ENCODE results near the gene GKN2. TPM values are rescaled to one million over a fixed set of nuclear protein-coding genes. Genes with fewer than 3 reads are reported as not detected.

The GKN2 gene
- total RNA-seq, 1 experiment from 2014 or later: not detected

- Histone ChIP-seq H3K4me1 (replicated peaks; ENCODE audit: insufficient read depth) (no peaks in the 10 kb centered on the region), H3K9me2 (ENCODE audit: insufficient read depth) (no peaks in the 10 kb centered on the region), H3F3A (ENCODE audit: insufficient read depth, low read depth) (no peaks in the 10 kb centered on the region), H2AFZ (no peak overlapping the region), H3K4me3 (no peak overlapping the region), H3K9me3 (ENCODE audit: insufficient read depth, low read depth) (no peaks in the 10 kb centered on the region), H3K4me2 (no peak overlapping the region), H3K27ac (no peak overlapping the region), H3K36me3 (ENCODE audit: low read depth) (no peaks in the 10 kb centered on the region), H3K79me2 (ENCODE audit: low read depth) (no peaks in the 10 kb centered on the region), H3K27me3 (ENCODE audit: insufficient read depth, low read depth) (no peaks in the 10 kb centered on the region), H4K20me1 (ENCODE audit: insufficient read depth) (no peaks in the 10 kb centered on the region)
- BruUV-seq (replicated peaks): no TSS peak
- TF ChIP-seq CTCF (conservative IDR thresholded peaks at IDR 0.05): no peak
- no peak for TF ChIP-seq EZH2 (IDR thresholded peaks at IDR 0.05; ENCODE audit: low read depth)
- CTCF ChIA-PET: interaction anchor here (0.5 to 0.7 kb wide), 4 partner anchors 8 to 460 kb away, joined by 3 to 4 read pairs (median 3); partner anchors contain the start of gene FBXO48
- intact Hi-C loops (cut with micrococcal nuclease; ENCODE audit: unreplicated experiment): no loop called here
- POLR2A ChIA-PET (ENCODE audit: unreplicated experiment): no interaction called here
- no peak for DNase-seq
Observed at GRCh38 chr2:68926796-68927195, 25.9 kb downstream of the GKN2 start.

GRCh38 chr2:68925295-68925896 lies 27.3 kb downstream of the GKN2 start:
- intact Hi-C loops (cut with micrococcal nuclease; ENCODE audit: unreplicated experiment): loop anchor here (1.0 kb wide), 4 partner anchors 86 to 462 kb away; no protein-coding TSS in a partner anchor
- peak in 1 of 2 experiments; percentile 46 for DNase-seq
- Histone ChIP-seq H3K9me3 (ENCODE audit: insufficient read depth, low read depth) (no peaks in the 10 kb centered on the region), H3K4me1 (replicated peaks; ENCODE audit: insufficient read depth) (no peaks in the 10 kb centered on the region), H3K4me3 (no peak overlapping the region), H3K4me2 (peak overlapping the region; percentile 19; the same call in 1 of the 2 replicates), H3K36me3 (ENCODE audit: low read depth) (no peaks in the 10 kb centered on the region), H3K9me2 (ENCODE audit: insufficient read depth) (no peaks in the 10 kb centered on the region), H3K27ac (no peak overlapping the region), H3K27me3 (ENCODE audit: insufficient read depth, low read depth) (no peaks in the 10 kb centered on the region), H4K20me1 (ENCODE audit: insufficient read depth) (no peaks in the 10 kb centered on the region), H2AFZ (no peak overlapping the region), H3K79me2 (ENCODE audit: low read depth) (no peaks in the 10 kb centered on the region), H3F3A (ENCODE audit: insufficient read depth, low read depth) (no peaks in the 10 kb centered on the region)
- no TSS peak for BruUV-seq (replicated peaks)
- TF ChIP-seq CTCF (conservative IDR thresholded peaks at IDR 0.05): peak; percentile 91
- TF ChIP-seq EZH2 (IDR thresholded peaks at IDR 0.05; ENCODE audit: low read depth): no peak
- POLR2A ChIA-PET (ENCODE audit: unreplicated experiment): interaction anchor here (0.6 kb wide), 1 partner anchor 854 kb away, joined by 3 read pairs; no protein-coding TSS in a partner anchor
- CTCF ChIA-PET: interaction anchor here (0.9 to 2.5 kb wide), 8 partner anchors 15 to 461 kb away, joined by 3 to 19 read pairs (median 8); no protein-coding TSS in a partner anchor

- TF ChIP-seq EZH2 (IDR thresholded peaks at IDR 0.05; ENCODE audit: low read depth) (no peak), CTCF (conservative IDR thresholded peaks at IDR 0.05) (no peak)
- Histone ChIP-seq H3K79me2 (ENCODE audit: low read depth) (no peaks in the 10 kb centered on the region), H3K4me1 (replicated peaks; ENCODE audit: insufficient read depth) (0 out of 2 replicates have a peak, but pooled peaks cover 6% of the 10 kb centered on the region), H3F3A (ENCODE audit: insufficient read depth, low read depth) (no peaks in the 10 kb centered on the region), H3K27ac (no peak overlapping the region), H3K9me2 (ENCODE audit: insufficient read depth) (no peaks in the 10 kb centered on the region; the same call in 1 of the 2 replicates), H2AFZ (no peak overlapping the region), H3K9me3 (ENCODE audit: insufficient read depth, low read depth) (no peaks in the 10 kb centered on the region), H3K4me2 (no peak overlapping the region), H3K27me3 (ENCODE audit: insufficient read depth, low read depth) (no peaks in the 10 kb centered on the region), H4K20me1 (ENCODE audit: insufficient read depth) (no peaks in the 10 kb centered on the region), H3K4me3 (no peak overlapping the region), H3K36me3 (ENCODE audit: low read depth) (no peaks in the 10 kb centered on the region)
- ChIA-PET POLR2A (ENCODE audit: unreplicated experiment) (interaction anchor here (0.6 to 0.7 kb wide), 4 partner anchors 13 to 460 kb away, joined by 3 to 8 read pairs (median 4); partner anchors contain the start of gene APLF), CTCF (interaction anchor here (0.9 kb wide), 1 partner anchor 190 kb away, joined by 3 read pairs; no protein-coding TSS in a partner anchor)
- intact Hi-C loops (cut with micrococcal nuclease; ENCODE audit: unreplicated experiment): no loop called here
- BruUV-seq (replicated peaks): no TSS peak
- DNase-seq: peak in 1 of 2 experiments; percentile 37
Observed at GRCh38 chr2:68921646-68922045, 31.0 kb downstream of the GKN2 start.

Measured in PC-9 (cell line).